SIG-M5 treated with dmso at 0.1 percent for 504 hours (cell line): ENCODE data around the gene CA4.
"Not testable (repeated sequence)": the region's sequence is repeated elsewhere in the genome, so short reads cannot be mapped to it uniquely, and the experiment has no call there.

Experiments
- DNase-seq: peaks from one replicate; lab custom pipeline; 2025; ENCODE audit not compliant: unreplicated experiment; lab: John Stamatoyannopoulos, UW

CA4 gene

GRCh38 chr17:60149691-60150582 lies at the start of gene CA4:
CA4 (plus strand) TSS chr17:60149973; CDS start chr17:60150035, 62 bp downstream.
- no peak for DNase-seq

- DNase-seq, result not testable (repeated sequence)
Measured at GRCh38 chr17:60100577-60100976, 49.2 kb upstream of the CA4 start.

GRCh38 chr17:60102015-60102631 lies 47.6 kb upstream of the CA4 start:
- not testable (repeated sequence) for DNase-seq

GRCh38 chr17:60102632-60103096 lies 47.1 kb upstream of the CA4 start:
- peak; percentile 71 for DNase-seq

- DNase-seq, result no peak
Measured at GRCh38 chr17:60103957-60104356, 45.8 kb upstream of the CA4 start.

GRCh38 chr17:60106340-60107059 lies 43.3 kb upstream of the CA4 start:
- no peak for DNase-seq

- DNase-seq, result peak; percentile 86
Measured at GRCh38 chr17:60107526-60108257, 42.1 kb upstream of the CA4 start.

- DNase-seq, result not testable (repeated sequence)
Measured at GRCh38 chr17:60108309-60108708, 41.5 kb upstream of the CA4 start.

GRCh38 chr17:60108712-60109111 lies 41.1 kb upstream of the CA4 start:
- DNase-seq, result no peak

- no peak for DNase-seq
Measured at GRCh38 chr17:60109161-60109560, 40.6 kb upstream of the CA4 start.

GRCh38 chr17:60110586-60110985 lies 39.2 kb upstream of the CA4 start:
- DNase-seq, result no peak

- DNase-seq, result not testable (repeated sequence)
Measured at GRCh38 chr17:60111661-60112060, 38.1 kb upstream of the CA4 start.

GRCh38 chr17:60115364-60115763 lies 34.4 kb upstream of the CA4 start:
- not testable (repeated sequence) for DNase-seq

GRCh38 chr17:60116196-60116595 lies 33.6 kb upstream of the CA4 start:
- DNase-seq, result not testable (repeated sequence)

- not testable (repeated sequence) for DNase-seq
Measured at GRCh38 chr17:60119162-60119561, 30.6 kb upstream of the CA4 start.

- not testable (repeated sequence) for DNase-seq
Measured at GRCh38 chr17:60119807-60120748, 29.7 kb upstream of the CA4 start.

GRCh38 chr17:60127068-60128064 lies 22.4 kb upstream of the CA4 start:
- no peak for DNase-seq

GRCh38 chr17:60128171-60128859 lies 21.5 kb upstream of the CA4 start:
- DNase-seq, result no peak
